AG09309 (cell line): ENCODE results near the gene MYO6.
"Not testable (repeated sequence)": the region's sequence is repeated elsewhere in the genome, so short reads cannot be mapped to it uniquely, and the experiment has no call there.

Experiments
- DNase-seq: peaks from one replicate; pipeline ENCODE4 v3.0.0-alpha.2; 2010; ENCODE audit warnings: low read depth
- H3K4me3 ChIP-seq: 2 replicates; pipeline ENCODE4 v1.5.1; 2011; ENCODE audit warnings: mild to moderate bottlenecking, low read depth, low read length, moderate library complexity; ENCODE audit not compliant: control insufficient read depth
- CTCF ChIP-seq: IDR thresholded peaks from 2 replicates; pipeline ENCODE4 v1.5.1; 2011; ENCODE audit warnings: mild to moderate bottlenecking, low read depth, low read length, inconsistent platforms; ENCODE audit not compliant: insufficient read depth, control insufficient read depth; ENCODE audit errors: missing control alignments

MYO6 gene

GRCh38 chr6:75748743-75749538 is at the start of gene MYO6:
TSS of gene MYO6 (plus strand) at chr6:75749239. CDS start at chr6:75817548, 68,309 bp downstream.
- DNase-seq = no peak
- peak within 1 kb of the TSS; percentile 88 for H3K4me3 ChIP-seq
- TF ChIP-seq CTCF = no peak

- not testable (repeated sequence) for DNase-seq, H3K4me3 ChIP-seq
Observed at GRCh38 chr6:75708334-75708733, 40.7 kb upstream of the MYO6 start.

GRCh38 chr6:75711173-75711572 is 37.9 kb upstream of the MYO6 start:
- TF ChIP-seq CTCF = no peak
- DNase-seq = no peak
- no peak overlapping the region for H3K4me3 ChIP-seq

- DNase-seq = no peak
- H3K4me3 ChIP-seq = no peak overlapping the region
- TF ChIP-seq CTCF = no peak
Observed at GRCh38 chr6:75719133-75719532, 29.9 kb upstream of the MYO6 start.

GRCh38 chr6:75723382-75723781 is 25.7 kb upstream of the MYO6 start:
- no peak for DNase-seq
- H3K4me3 ChIP-seq = no peak overlapping the region
- no peak for TF ChIP-seq CTCF

GRCh38 chr6:75727206-75727605 is 21.8 kb upstream of the MYO6 start:
- DNase-seq = no peak
- no peak for TF ChIP-seq CTCF
- H3K4me3 ChIP-seq = no peak overlapping the region

GRCh38 chr6:75731029-75731428 is 18.0 kb upstream of the MYO6 start:
- DNase-seq, H3K4me3 ChIP-seq: not testable (repeated sequence)
